Sigmoid colon (tissue), 4 donors: ENCODE results near the gene GRID1.

Source experiments
- EP300 ChIP-seq, 4 donors: sonication (generic); formaldehyde crosslinking; IDR thresholded peaks; one replicate each; pipeline ENCODE4 v1.6.1; 2017; ENCODE audit warnings: antibody characterized with exemption in 4 of 4
- POLR2A ChIP-seq, 2 donors: fragments of 450-650 bp; IDR thresholded peaks; one replicate each; pipeline ENCODE4 v1.6.1; 2016; ENCODE audit warnings: antibody characterized with exemption in 2 of 2, mild to moderate bottlenecking in 2 of 2, moderate library complexity in 2 of 2
- POLR2AphosphoS5 ChIP-seq, 4 donors: sonication (generic); formaldehyde crosslinking; IDR thresholded peaks; one replicate each; pipeline ENCODE4 v1.6.1; 2017; ENCODE audit warnings: antibody characterized with exemption in 4 of 4
- TF ChIP-seq, protein P1 (sequence below), 4 experiments: fragments of 450-650 bp in 3 of 4; fragments of 200-600 bp in 1 of 4; IDR thresholded peaks; one replicate each; pipeline ENCODE4 v1.5.1; 2016 to 2019; ENCODE audit warnings: antibody characterized with exemption in 4 of 4, mild to moderate bottlenecking in 3 of 4, moderate library complexity in 2 of 4

DNA sequence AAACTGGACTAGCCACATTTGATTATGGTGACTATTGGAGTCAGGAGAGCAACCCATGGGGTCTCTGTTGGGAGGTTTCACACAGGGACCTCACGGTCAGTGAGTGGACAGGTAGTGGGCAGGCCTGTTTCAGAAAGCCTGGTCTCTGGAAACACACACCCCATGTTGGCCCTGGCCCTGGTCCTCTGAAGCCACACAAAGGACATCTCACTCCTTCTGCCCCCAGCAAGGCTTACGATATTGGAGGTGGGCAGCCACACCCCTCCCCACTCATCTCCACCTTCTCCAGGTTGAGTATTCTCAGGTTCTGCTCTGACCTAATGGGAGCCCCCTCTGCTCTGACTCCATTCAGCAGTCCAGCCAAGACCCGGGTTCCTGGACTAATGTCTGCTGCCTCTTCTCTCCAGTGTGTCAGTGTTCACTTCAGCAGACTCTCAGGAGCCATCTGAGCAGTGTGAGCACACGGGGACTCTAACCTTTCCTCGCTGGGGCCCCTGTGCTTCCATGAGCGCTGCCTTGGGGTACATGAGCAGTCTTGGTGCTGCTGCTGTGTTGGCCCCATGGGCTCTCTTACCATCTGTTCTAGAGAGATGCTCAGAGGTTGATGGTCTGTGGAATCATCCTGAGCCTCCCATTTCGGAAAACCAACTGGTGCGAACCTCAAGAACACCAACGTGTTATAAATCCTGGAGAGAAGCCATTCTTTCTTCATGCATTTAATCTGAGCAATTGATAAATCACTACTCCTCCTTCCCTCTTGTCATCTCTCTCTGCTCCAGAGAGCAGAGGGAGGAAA lies 748.6 kb downstream of the GRID1 start:
- TF ChIP-seq, protein P1, sequence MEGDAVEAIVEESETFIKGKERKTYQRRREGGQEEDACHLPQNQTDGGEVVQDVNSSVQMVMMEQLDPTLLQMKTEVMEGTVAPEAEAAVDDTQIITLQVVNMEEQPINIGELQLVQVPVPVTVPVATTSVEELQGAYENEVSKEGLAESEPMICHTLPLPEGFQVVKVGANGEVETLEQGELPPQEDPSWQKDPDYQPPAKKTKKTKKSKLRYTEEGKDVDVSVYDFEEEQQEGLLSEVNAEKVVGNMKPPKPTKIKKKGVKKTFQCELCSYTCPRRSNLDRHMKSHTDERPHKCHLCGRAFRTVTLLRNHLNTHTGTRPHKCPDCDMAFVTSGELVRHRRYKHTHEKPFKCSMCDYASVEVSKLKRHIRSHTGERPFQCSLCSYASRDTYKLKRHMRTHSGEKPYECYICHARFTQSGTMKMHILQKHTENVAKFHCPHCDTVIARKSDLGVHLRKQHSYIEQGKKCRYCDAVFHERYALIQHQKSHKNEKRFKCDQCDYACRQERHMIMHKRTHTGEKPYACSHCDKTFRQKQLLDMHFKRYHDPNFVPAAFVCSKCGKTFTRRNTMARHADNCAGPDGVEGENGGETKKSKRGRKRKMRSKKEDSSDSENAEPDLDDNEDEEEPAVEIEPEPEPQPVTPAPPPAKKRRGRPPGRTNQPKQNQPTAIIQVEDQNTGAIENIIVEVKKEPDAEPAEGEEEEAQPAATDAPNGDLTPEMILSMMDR (IDR thresholded peaks at IDR 0.05), result no peak
- TF ChIP-seq POLR2A (IDR thresholded peaks at IDR 0.05), result no peak
- TF ChIP-seq POLR2AphosphoS5 (IDR thresholded peaks at IDR 0.05), result no peak
- TF ChIP-seq EP300 (IDR thresholded peaks at IDR 0.05), result no peak
